ENCODE measurements around the gene GCAT. TPM values are rescaled to one million over a fixed set of nuclear protein-coding genes. Genes with fewer than 3 reads are reported as not detected.
A peak's percentile ranks its signal among the peaks of the same experiment; 100 is the strongest.

The GCAT gene
- total and polyA plus RNA-seq, 2 of the 13 experiments (the other 11 are each of a cell fraction or from before 2014, with no cell fraction given), result 28.0 to 50.3 TPM

GRCh38 chr22:37804881-37805809, 2.6 kb upstream of the GCAT start (continued):
- TF ChIP-seq NR0B2 (CRISPR knock-in tag; IDR thresholded peaks at IDR 0.05), result peak; percentile 18; the same call in 1 of the 2 replicates
- TF ChIP-seq ZNF879 (CRISPR knock-in tag; IDR thresholded peaks at IDR 0.05), result peak; percentile 64; the same call in 1 of the 2 replicates
- TF ChIP-seq HNF4A (CRISPR knock-in tag; IDR thresholded peaks at IDR 0.05), result peak; percentile 32
- peak; percentile 57 for TF ChIP-seq ZBTB25 (CRISPR knock-in tag; IDR thresholded peaks at IDR 0.05)
- peak; percentile 55; the same call in 1 of the 2 replicates for TF ChIP-seq ZNF12 (CRISPR knock-in tag; IDR thresholded peaks at IDR 0.05)
- TF ChIP-seq ZNF788 (CRISPR knock-in tag; IDR thresholded peaks at IDR 0.05; ENCODE audit: borderline replicate concordance), result peak; percentile 92; the same call in 1 of the 2 replicates
- peak; percentile 79 for TF ChIP-seq TARDBP (CRISPR knock-in tag; IDR thresholded peaks at IDR 0.05)
- TF ChIP-seq, protein P1, sequence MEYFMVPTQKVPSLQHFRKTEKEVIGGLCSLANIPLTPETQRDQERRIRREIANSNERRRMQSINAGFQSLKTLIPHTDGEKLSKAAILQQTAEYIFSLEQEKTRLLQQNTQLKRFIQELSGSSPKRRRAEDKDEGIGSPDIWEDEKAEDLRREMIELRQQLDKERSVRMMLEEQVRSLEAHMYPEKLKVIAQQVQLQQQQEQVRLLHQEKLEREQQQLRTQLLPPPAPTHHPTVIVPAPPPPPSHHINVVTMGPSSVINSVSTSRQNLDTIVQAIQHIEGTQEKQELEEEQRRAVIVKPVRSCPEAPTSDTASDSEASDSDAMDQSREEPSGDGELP (IDR thresholded peaks at IDR 0.05; ENCODE audit: borderline replicate concordance, low read depth), result 0 out of 2 replicates have a peak, but pooled peaks have one; percentile 15
- TF ChIP-seq ZNF383 (CRISPR knock-in tag; IDR thresholded peaks at IDR 0.05; ENCODE audit: borderline replicate concordance), result no peak
- TF ChIP-seq, protein P2, sequence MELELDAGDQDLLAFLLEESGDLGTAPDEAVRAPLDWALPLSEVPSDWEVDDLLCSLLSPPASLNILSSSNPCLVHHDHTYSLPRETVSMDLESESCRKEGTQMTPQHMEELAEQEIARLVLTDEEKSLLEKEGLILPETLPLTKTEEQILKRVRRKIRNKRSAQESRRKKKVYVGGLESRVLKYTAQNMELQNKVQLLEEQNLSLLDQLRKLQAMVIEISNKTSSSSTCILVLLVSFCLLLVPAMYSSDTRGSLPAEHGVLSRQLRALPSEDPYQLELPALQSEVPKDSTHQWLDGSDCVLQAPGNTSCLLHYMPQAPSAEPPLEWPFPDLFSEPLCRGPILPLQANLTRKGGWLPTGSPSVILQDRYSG (CRISPR knock-in tag; IDR thresholded peaks at IDR 0.05), result peak; percentile 18; the same call in 1 of the 2 replicates
- TF ChIP-seq ZNF326 (CRISPR knock-in tag; IDR thresholded peaks at IDR 0.05; ENCODE audit: borderline replicate concordance), result no peak
- TF ChIP-seq ZNF850 (CRISPR knock-in tag; conservative IDR thresholded peaks at IDR 0.05), result 0 out of 2 replicates have a peak, but pooled peaks have one; percentile 67
- no peak for TF ChIP-seq KDM6A (CRISPR knock-in tag; IDR thresholded peaks at IDR 0.05; ENCODE audit: low read depth)
- TF ChIP-seq KLF11 (CRISPR knock-in tag; IDR thresholded peaks at IDR 0.05), result peak; percentile 87
- TF ChIP-seq SP1 (IDR thresholded peaks at IDR 0.05), result no peak
- TF ChIP-seq SP1 (CRISPR knock-in tag; IDR thresholded peaks at IDR 0.05), result peak; percentile 69; the same call in 1 of the 2 replicates
- TF ChIP-seq ZNF619 (CRISPR knock-in tag; IDR thresholded peaks at IDR 0.05), result no peak
- peak in 1 of 2 experiments; percentile 74; a peak in 2 of 4 replicates for TF ChIP-seq REST (IDR thresholded peaks at IDR 0.05; ENCODE audit: borderline replicate concordance in 1 of 2, low read depth in 1 of 2, low read length in 2 of 2)
